ENCODE measurements around the gene RIPOR3. TPM values are rescaled to one million over a fixed set of nuclear protein-coding genes. Genes with fewer than 3 reads are reported as not detected.
"Not testable (repeated sequence)": the region's sequence is repeated elsewhere in the genome, so short reads cannot be mapped to it uniquely, and the experiment has no call there.

Gene RIPOR3
- total RNA-seq, 1 experiment from 2014 or later, result 0.12 TPM

DNA sequence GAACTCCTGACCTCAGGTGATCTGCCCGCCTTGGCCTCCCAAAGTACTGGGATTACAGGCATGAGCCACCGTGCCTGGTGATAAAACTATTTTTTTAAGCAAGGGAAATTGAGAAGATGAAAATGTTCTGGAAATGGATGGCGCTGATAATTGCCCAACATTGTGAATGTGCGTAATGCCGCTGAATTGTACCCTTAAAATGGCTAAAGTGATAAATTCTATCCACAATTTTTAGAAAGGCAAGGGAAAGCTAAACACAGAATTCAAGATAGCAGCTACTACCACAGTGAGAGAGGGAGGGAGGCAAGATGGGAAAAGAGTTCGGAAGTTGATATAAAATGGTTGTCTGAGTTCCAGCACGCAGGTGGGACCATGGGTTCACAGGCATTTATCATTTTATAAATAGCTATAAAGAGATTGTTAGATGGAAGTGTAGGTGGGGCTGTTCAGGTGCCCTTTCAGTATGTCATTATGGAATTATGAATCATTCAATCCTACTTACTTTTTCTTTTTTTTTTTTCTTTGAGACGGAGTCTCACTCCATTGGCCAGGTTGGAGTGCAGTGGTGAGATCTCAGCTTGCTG, 8.3 kb downstream of the RIPOR3 start:
- DNase-seq (ENCODE audit: extremely low read depth, low read depth), result no peak

DNA sequence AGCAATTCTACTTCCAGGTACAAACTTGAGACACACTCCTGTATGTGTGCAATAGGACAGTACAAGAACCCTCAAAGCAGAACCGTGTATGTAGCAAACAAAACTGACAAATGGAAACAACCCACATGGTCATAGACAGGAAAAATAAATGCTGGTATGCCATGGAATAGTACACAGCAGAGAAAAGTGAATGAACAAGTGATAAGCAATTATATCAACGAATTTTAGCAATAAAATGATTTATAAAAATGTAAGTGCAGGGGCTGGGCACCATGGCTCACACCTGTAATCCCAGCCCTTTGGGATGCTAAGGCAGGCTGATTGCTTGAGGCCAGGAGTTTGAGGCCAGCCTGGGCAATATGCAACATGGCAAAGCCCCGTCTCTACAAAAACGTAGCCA, 9.3 kb downstream of the RIPOR3 start:
- DNase-seq (ENCODE audit: extremely low read depth, low read depth), result no peak

DNA sequence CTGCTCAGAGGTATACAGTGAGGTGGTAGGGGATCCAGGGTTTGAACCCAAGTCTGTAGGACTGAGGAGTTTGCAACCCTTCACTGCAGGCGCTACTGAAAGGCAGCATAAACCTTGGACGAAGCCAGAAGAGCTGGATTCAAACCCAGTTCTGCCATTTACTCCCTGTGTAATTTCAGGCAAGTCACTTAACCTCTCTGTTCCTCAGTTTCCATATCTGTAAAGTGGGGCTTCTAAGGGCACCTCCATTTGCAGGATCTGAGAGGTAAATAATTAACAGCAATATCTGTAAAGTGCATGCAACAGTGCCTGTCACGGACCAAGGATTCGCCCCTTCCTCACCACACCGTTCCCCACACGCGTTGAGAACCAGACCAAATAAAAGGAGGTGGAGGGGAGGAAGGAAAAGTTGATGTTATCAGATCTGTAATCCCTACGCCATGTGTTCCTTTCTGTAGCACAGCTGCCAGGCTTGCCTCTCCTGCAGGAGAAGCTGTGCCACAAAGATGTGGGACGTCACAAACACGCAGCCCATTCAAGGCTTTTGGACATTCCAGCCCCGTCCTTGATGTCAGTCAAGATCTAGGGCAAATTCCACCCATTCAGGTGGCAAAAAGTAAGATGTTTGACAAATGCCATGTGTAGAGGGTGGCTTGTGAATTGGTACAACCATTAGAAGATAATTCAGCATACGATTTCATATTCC, 9.8 kb downstream of the RIPOR3 start:
- DNase-seq (ENCODE audit: extremely low read depth, low read depth), result no peak

DNA sequence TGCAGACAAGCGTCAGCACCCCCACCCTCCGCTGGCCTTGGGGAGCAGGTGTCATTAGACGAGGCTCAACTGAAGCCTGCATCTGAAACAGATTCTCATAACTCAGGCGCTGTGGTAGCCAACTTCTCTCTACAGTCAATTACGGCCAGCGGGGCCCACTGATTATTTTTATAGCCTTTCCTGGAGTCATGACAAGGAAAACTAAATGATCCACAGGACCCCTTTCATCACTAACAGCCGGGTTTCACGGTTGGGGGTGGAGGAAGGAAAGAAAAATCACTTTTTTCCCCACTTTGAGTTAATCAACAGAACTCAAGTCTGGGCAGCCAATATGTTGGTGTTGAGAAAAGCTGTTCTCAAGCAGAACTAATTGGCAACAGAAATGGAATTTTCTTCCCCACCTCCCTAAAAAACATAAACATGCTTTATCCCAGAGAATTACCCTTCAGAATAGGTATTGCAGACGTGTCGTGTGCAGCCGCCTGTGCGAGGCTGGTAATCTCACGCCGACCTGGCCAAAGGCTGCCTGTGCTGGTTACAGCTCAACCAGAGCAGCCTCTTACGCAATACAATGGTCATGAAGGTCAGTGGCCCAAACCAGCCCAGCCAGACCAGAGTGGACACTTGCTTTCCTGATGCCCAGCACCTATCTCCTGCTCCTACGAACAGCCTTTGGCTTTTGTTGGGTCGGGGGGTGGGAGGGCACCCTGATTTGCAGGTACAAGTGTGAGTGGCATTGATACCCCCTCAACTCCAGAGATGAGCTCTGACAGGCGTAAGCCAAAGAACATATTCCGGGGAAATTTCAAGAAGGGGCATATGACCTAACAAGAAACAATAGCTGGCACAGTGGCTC, 11.0 kb downstream of the RIPOR3 start:
- no peak for DNase-seq (ENCODE audit: extremely low read depth, low read depth)

DNA sequence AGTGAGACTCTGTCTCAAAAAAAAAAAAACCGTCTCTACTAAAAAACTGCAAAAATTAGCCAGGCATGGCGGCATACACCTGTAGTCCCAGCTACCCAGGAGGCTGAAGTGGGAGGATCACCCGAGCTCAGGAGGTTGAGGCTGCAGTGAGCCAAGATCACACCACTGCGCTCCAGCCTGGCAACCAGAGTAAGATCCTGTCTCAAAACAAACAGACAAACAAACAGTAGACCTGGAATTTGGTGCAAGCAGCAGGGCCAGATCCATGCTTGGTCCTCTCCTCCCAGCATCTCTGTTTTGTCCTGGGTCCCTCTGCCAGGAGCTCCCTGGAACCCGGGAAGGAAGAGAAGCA, 11.6 kb downstream of the RIPOR3 start:
- no peak for DNase-seq (ENCODE audit: extremely low read depth, low read depth)

DNA sequence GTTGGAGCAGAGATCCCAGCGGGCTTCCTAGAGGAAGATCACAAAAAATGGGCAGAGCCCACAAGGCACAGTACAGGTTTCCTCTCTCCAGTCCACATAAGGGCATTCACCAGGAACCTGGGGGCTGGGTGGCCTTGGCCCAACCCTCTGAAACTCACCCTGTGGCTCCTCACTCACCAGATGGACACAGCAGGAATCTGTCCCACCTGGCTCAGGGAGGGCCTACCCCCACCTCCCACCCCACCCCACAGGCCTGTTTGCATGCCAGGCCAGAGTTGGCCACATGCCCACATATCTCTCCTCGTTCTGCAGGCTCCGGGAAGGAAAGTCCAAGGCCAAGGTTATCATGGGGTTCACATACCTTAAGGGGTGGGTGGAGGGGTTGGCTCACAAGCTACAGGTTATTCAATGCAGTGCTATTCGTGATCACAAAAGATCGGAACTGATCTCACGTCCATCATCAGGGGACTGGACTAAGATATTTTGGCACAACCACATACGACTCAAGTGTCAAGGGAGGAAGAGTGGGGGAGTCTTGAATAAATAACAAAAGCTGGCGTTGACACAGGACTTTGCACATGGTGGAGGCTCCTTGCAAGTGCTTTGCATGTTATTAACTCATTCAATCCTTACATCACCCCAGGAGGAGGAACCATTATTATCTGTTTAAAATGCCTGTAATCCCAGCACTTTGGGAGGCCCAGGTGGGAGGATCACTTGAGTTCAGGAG, 13.0 kb downstream of the RIPOR3 start:
- no peak for DNase-seq (ENCODE audit: extremely low read depth, low read depth)

DNA sequence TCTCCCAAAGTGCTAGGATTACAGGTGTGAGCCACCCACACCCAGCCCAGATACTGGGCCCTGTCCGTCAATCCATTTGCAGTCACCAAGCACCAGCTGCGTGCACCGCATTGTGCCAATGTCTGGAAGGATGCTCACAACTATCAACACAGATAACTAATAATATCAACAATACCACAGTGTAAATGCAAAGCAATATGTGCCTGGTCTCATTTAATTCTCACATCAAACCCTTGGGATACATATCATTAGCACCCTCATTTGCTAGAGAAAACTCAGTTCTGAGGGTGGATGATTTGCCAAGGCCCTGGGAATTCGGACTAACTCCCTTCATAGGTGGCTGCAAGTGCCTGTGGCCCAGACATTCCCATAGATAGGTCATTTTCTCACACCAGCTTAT, 14.5 kb downstream of the RIPOR3 start:
- no peak for DNase-seq (ENCODE audit: extremely low read depth, low read depth)

DNA sequence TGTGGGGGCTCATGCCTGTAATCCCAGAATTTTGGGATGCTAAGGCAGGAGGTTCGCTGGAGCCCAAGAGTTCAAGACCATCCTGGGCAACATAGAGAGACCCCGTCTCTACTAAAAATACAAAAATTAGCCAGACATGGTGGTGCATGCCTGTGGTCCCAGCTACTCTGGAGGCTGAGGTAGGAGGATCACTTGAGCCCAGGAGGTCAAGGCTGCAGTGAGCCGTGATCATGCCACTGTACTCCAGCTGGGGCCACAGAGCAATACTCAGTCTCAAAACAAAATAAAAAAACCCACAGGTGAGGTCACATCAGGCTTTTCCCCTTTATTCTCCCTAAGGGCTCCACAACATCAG, 15.0 kb downstream of the RIPOR3 start:
- DNase-seq (ENCODE audit: extremely low read depth, low read depth), result not testable (repeated sequence)

DNA sequence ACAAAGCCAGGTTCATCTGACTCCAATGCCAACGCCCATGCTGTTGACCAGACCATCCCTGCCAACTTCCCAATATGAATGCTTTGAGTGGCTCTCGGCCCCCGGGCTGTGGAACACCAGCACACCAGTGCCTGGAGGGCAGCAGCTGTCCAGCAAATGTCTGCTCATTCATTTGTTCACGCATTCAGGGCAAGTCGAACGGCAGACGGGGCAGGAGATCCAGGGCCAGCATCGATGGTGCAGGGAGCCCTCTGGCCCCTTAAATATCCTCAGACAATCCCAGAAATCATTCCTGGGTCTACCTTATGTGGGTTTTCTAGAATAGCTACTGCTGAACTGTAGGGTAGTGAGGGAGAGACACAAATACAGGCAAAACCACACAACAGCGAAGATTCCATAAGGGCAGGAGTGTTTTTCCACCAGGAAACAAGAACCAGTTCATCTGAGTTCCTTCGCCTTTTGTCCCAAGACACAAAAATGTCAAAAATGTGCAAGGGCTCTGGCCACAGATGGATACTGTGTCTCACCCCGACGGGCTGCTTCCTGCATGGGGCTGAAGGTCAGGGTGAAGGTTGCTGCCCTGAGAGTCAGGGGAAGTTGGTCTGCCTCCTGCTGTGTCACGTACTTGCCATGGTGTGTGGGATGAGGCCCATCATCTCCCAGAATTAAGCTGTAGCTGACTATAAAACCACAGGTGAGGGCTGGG, 15.5 kb downstream of the RIPOR3 start:
- no peak for DNase-seq (ENCODE audit: extremely low read depth, low read depth)

DNA sequence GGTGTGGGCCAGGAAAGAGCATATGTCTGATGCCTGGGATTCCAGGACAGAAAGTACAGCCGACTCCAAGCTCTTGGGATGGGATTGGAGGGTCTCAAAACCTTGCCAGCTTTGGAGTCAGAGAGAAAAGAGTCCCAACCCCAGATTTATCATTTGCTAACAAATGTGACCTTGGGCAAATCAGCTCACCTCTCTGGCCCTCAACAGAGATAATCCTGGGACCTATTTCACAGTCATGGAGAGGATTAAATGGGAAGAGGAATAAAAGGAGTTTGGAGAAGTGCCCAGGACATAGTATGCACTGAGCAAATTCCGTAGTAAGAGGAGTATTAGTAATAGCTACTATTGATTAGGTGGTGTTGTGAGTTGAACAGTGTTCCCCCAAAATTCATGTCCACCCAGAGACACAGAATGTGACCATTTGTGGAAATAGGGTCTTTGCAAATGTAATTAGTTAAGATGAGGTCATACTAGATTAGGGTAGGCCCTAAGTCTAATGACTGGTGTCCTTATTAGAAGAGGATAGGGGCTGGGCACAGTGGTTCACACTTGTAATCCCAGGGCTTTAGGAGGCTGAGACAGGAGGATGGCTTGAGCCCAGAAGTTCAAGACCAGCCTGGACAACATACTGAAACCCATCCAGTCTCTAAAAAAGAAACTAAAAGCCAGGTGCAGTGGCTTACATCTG, 17.1 kb downstream of the RIPOR3 start:
- DNase-seq (ENCODE audit: extremely low read depth, low read depth), result no peak

DNA sequence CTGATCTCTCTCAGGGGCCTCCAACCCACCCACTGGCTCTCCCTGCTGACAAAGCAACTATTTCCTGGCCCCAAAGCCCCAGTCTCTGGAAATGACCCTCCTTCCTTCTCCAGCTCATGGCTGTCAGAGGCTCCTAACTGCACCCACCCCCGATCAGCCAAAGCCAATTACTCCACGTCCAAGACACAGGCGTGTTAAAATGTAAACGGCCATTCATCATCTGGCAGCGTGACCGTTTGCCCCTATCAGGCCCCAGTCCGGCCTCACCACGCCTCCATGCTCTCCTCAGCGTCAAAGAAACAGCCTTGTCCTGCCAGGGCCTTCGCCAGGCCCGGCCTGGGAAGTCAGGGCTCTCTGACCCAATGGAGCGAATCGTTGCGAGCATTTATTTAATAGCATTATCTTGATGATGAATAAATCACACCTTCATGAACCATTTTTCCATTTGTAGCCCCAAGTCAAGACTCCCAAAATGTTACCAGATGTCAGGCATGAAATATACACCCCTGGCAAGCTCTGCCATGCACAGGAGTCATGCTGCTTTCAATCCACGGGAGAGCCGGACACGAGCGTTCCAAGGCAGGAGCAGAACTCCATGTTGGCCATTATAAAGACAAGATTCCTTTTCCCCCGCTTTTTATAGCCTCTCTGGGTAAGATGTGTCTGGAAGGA, 17.7 kb downstream of the RIPOR3 start:
- DNase-seq (ENCODE audit: extremely low read depth, low read depth), result no peak

DNA sequence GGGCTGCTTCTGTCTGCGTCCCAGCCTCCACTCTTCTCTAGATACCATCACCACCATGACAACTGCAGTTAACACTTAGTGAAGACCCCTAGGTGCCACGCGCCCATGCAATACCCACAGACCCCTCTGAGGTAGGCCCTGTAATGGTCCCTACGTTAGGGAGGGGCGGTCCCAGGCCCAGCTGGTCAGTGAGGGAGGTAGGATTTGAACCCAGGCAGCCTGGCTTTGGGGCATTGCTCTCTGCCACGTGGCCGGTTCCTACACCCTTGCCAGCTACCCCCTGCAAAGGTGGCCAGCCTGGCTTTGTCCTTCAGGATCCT, 18.2 kb downstream of the RIPOR3 start:
- DNase-seq (ENCODE audit: extremely low read depth, low read depth), result no peak

DNA sequence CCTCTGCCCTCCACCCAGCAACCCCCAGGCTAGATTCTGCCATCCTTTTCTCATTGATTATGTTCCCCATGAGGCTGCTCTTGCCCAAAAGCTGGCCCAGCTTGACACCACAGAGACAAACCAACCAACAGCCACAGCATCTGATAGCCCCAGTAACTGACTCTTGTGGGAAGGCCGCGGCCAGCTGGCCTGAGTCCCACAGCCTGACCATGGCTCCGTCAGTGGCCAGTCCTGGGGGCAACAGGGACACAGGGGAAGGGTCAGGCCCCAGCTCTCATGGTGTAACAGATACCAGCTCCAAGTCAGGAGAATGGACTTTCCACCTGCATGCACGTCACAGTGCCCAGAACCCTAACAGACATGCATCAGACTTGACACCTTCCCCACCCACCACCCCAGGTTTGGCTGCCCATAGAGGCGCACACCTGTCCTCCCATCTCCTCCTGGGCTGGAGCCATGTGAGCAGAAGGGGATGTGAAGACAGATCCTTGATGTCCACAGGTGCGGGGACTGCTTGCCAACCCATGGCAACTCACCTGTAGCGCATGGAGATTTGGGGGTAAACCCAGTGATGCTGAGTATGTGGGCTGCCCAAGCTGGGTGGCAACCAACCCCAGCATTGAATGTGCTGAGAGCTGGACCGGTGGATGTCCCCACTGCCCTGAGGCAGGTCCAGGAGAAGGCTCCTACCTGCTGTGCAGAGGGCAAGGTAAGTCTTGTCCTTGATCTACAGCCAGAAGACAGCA, 18.8 kb downstream of the RIPOR3 start:
- DNase-seq (ENCODE audit: extremely low read depth, low read depth), result no peak

DNA sequence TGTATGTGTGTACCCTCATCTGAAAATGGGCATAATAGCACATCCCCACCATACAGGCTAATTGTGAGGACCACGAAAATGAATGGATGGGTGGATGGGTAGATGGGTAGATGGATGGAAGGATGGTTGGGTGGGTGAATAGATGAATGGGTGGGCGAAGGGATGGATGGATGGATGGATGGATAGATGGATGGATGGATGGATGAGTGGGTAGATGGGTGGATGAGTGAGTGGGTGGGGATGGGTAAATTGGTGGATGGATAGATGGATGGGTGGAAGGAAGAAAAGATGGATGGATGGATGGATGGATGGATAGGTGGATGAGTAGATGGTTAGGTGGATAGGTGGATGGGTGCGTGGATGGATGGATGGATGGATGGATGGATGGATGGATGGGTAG, 19.7 kb downstream of the RIPOR3 start:
- no peak for DNase-seq (ENCODE audit: extremely low read depth, low read depth)

DNA sequence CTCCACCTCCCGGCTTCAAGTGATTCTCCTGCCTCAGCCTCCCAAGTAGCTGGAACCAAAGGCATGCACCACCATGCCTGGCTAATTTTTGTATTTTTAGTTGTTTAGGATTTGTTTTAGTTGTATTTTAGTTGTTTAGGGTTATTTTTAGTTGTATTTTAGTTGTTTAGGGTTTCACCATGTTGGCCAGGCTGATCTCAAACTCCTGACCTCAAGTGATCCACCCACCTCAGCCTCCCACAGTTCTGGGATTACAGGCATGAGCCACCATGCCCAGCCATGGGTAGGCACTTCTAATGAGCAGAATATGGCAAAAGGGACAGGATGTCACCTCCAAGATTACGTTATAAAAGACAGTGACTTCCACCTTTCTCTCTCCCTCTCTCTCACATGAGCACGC, 20.3 kb downstream of the RIPOR3 start:
- not testable (repeated sequence) for DNase-seq (ENCODE audit: extremely low read depth, low read depth)

DNA sequence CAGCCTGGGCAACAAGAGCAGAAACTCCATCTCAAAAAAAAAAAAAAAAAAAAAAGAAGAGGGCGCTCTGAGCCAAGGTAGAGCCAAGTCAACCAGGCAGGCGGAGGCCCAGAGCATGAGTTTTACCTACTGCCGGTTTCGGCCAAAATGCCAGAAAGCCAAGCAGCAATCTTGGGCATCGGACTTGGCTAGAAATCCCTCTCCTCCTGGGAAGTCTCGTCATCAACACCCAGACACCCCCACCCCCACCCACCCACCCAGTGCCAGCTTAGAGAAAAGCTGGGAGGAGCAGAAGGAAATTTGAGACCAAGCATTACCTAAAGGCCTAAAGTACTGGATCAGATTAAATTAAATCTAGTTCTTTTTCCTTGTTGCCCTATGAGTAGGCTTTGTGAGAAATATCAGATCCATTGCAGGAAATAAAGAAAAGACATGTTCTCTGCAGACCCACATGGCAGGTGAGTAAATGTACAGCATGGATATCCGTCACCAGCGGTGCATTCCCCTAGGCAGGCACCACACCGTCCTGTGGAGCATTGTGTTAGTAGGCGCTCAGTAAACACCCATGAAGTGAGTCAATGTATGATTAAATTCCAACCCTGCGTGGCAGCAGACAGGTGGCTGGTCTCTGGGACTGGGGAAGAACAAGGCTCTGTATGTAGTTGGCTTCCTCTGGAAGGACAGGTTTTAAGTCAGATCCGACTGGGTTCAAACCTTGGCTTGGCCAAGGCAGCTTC, 21.0 kb downstream of the RIPOR3 start:
- DNase-seq (ENCODE audit: extremely low read depth, low read depth), result no peak

DNA sequence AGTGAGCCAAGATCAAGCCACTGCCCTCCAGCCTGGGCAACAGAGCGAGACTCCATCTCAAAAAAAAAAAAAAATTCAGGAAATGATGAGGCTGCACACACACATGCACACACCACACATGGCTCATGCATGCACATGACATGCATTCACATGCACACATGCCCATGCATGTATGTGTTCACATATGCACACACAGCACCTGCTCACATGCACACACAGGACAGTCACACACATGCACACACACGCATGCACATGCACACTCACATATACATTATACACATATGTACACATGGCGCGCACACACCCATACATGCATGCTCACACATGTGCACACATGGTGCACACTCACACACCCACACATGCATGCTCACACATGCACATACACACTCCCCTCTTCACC, 22.5 kb downstream of the RIPOR3 start:
- DNase-seq (ENCODE audit: extremely low read depth, low read depth), result no peak

DNA sequence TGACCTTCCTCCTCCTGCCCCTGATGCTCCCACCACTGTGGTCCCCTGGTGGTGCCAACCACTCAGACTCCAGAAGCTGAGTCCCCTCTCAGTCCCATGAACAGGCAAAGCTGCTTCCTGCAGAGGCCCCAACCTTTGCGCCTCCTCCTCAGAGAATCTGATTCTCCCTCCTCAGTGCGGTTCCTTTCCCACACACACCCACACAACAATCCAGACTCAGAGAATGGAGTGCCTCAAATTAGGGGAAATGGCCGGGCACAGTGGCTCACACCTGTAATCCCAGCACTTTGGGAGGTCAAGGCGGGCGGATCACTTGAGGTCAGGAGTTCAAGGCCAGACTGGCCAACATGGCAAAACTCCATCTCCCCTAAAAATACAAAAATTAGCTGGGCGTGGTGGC, 23.0 kb downstream of the RIPOR3 start:
- no peak for DNase-seq (ENCODE audit: extremely low read depth, low read depth)

Measured in NCI-H460 (cell line).